NOMO-1 (cell line): ENCODE data around the gene TAPBP.
"Not testable (repeated sequence)": the region's sequence is repeated elsewhere in the genome, so short reads cannot be mapped to it uniquely, and the experiment has no call there.

Experiments used
- DNase-seq, 2 experiments: peaks; one replicate each; lab custom pipeline; 2025; ENCODE audit not compliant: unreplicated experiment in 2 of 2; lab: John Stamatoyannopoulos, UW

TAPBP gene

GRCh38 chr6:33277663-33278391 is 36.1 kb downstream of the TAPBP start:
- DNase-seq, result no peak

DNA sequence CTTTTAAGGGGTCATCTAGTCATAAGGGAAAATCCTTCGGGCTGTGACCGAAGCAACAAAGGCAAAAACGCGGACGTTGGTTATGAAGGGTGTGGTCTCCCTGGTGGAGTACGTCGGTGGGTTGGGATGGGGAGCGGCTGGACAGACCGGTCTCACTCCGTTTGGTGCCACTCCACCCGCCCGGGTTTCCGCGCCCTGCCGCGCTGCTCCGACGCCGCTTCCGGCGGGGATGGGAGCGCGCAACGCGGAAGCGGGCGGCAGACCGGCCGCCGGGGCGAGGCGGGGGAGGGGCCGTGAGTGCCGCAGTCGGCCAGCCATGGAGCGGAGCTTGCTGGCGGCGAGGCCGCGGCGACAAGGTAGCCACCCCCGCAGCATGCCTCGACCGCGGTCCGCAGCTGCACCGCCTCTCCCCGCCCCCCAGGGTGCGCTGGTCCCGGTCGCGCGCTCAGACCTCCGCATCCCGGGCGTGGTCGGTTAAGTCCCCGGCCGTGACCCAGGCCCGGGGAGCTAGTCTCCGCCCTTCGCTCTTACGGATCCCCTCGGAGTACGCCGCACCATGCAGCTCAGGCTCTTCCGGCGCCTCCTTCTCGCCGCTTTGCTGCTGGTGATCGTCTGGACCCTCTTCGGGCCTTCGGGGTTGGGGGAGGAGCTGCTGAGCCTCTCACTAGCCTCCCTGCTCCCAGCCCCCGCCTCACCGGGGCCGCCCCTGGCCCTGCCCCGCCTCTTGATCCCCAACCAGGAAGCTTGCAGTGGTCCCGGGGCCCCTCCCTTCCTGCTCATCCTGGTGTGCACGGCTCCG is 36.8 kb downstream of the TAPBP start, which contains the start of gene B3GALT4:
B3GALT4 (plus strand) TSS at position 260 of the 799 bp plus-strand sequence; CDS start at position 557, 297 bp downstream.
- peak; percentile 78 to 87 for DNase-seq

GRCh38 chr6:33276581-33276863 is 37.4 kb downstream of the TAPBP start:
- no peak for DNase-seq

DNA sequence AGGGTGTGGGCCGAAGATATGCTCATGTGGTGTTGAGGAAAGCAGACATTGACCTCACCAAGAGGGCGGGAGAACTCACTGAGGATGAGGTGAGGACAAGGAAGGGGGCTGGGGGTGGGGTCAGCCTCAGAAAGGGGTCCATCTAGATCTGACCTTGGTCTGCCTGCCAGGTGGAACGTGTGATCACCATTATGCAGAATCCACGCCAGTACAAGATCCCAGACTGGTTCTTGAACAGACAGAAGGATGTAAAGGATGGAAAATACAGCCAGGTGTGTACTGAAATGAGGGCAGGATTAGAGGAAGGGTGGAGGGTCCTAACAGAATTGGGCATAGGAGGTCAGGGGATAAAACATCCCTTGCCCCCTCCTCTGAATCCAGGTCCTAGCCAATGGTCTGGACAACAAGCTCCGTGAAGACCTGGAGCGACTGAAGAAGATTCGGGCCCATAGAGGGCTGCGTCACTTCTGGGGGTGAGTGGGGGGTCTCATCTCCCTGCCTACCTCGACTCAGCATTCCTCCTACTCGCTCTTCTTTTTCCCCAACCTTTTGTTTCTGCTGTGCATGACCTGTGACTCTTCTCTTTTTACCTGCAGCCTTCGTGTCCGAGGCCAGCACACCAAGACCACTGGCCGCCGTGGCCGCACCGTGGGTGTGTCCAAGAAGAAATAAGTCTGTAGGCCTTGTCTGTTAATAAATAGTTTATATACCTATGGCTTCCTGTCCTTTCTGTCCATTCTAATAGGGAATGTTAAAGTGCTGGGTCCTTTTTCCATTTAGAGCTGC is 37.9 kb downstream of the TAPBP start:
- DNase-seq, result not testable (repeated sequence)

- peak in 1 of 2 experiments; percentile 22 for DNase-seq
Measured at GRCh38 chr6:33273924-33274902, 39.7 kb downstream of the TAPBP start.

- DNase-seq, result no peak
Measured at GRCh38 chr6:33273129-33273923, 40.6 kb downstream of the TAPBP start.

GRCh38 chr6:33272275-33273128 is 41.4 kb downstream of the TAPBP start:
- DNase-seq, result no peak

DNA sequence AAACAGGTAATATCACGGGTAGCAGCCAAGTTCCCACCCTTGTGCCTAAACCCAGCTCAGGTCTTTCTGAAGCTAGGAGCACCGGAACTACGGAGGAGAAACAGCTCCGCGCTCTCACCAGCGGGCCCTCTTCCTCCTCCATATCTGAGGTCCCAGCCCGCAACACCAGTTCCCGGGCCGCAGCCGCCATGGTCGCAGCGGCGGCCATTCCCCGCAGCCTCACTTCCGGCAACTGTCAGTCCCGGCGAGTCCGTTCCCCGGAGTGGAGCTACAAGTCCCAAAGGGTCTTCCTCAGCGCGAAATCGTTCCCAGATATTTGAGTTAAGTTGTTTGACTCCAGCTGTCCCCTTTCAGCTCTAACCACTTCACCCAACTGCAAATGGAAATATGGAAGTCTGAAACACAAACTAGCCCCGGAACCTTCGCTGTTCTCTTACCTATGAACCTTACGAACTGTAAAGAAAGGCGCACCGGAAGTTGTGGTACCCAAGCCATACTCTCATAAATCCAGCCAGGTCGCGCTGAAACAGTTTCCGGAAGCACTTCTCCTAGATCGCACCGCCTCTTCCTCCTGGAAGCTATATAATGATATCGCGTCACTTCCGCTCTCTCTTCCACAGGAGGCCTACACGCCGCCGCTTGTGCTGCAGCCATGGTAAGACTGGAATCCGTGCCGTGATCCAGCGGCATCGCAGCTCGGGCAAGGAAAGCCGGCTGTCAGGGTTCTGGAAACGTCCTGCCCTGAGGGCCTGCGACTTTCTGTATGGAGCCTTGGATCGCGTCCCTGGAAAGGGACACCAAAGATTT is 42.2 kb downstream of the TAPBP start, which contains the start of the genes RPS18 and VPS52:
RPS18 (plus strand) TSS at position 608 of the 807 bp plus-strand sequence; CDS start at position 653, 45 bp downstream.
VPS52 (minus strand) TSS at position 409 of the 807 bp plus-strand sequence; CDS start at position 208, 201 bp downstream.
- peak; percentile 81 to 94 for DNase-seq

DNA sequence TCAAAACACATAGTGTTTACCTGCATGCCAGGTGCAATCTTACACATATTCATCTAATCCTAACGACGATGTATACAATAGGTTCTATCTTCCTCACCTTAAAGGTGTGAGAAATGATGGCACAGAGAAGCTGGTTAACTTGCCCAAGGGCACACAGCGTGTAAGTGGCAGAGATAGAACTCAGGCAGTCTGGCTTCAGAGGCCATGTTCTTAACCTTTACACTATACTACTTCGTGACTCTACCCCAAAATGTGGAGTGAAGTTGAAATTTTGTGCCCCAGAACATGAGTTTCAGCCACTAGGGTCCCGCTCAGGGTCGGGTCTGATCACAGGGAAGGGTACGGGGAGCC is 42.8 kb downstream of the TAPBP start:
- peak in 1 of 2 experiments; percentile 45 for DNase-seq

- DNase-seq, result no peak
Measured at GRCh38 chr6:33264015-33264414, 49.9 kb downstream of the TAPBP start.

- not testable (repeated sequence) for DNase-seq
Measured at GRCh38 chr6:33262490-33262889, 51.4 kb downstream of the TAPBP start.

- DNase-seq, result no peak
Measured at GRCh38 chr6:33259032-33259431, 54.8 kb downstream of the TAPBP start.

DNA sequence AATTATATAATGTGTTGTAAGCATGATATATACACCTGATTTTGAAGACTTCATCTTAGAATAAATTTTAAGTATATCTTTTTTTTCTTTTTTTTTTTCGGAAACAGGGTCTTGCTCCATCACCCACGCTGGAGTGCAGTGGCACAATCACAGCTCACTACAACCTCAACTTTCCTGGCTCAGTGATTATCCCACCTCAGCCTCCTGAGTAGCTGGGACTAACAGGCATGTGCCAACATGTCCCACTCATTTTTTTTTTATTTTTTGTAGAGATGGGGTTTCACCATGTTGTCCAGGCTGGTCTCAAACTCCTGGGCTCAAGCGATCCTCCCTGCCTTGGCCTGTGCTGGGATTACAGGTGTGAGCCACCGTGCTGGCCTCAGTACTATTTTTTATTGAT is 59.3 kb downstream of the TAPBP start:
- no peak for DNase-seq

- no peak for DNase-seq
Measured at GRCh38 chr6:33252759-33253158, 61.1 kb downstream of the TAPBP start.

GRCh38 chr6:33251395-33252012 is 62.4 kb downstream of the TAPBP start:
- no peak for DNase-seq

DNA sequence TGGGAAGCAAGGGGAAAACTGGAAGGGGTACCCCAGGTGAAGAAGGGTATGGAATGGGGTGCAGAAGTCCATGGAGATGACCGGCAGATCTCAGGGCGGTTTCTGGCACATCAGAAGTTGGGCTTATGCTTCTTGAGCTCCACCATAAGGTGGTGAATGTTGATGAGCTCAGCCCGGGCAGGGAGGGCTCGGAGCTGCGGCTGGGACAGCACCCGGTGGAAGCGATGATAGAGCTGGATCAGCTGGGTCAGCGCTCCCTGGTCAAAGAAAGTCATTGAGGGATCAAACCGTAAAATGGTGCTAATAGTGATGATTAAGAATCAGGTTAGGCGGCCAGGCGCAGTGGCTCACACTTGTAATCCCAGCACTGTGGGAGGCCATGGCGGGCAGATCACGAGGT is 63.1 kb downstream of the TAPBP start:
- no peak for DNase-seq
